ENCODE results near the gene POLR3G. TPM values are rescaled to one million over a fixed set of nuclear protein-coding genes. Genes with fewer than 3 reads are reported as not detected.
A peak's percentile ranks its signal among the peaks of the same experiment; 100 is the strongest.

The POLR3G gene
- total and polyA plus RNA-seq, 7 donors = 0.46 to 5.8 (median 1.8) TPM

DNA sequence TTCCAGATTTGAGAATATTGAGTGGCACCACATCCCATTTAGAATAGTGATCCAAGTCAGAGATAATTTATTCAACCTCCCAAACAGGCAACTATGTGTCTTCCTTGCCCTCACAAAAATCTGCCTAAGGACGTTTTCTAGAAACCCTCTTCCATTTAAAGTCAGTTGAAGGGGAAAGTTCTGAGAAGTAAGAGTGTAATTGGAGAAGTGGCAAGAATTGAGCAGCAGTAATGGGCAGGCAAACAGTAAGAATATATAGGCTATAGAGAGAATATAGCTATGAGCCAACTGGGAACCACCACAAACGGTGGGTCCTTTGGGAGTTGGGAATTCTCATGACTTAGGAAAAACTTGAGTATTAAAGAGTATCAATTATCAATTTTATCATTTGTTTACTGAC lies 34.0 kb upstream of the POLR3G start:
- no peak for DNase-seq
- 51 to 65% methylated on average over 2 of the region's 2 CpGs for WGBS, 2 donors
- Histone ChIP-seq H3K27ac (no peak overlapping the region), H3K27me3 (no peaks in the 10 kb centered on the region), H3K4me3 (no peak overlapping the region), H3K4me1 (no peaks in the 10 kb centered on the region), H3K36me3 (no peaks in the 10 kb centered on the region), H3K9me3 (no peaks in the 10 kb centered on the region)
- TF ChIP-seq POLR2AphosphoS5 (IDR thresholded peaks at IDR 0.05) (no peak), EP300 (IDR thresholded peaks at IDR 0.05) (no peak), POLR2A (IDR thresholded peaks at IDR 0.05) (no peak)
- TF ChIP-seq, protein P1, sequence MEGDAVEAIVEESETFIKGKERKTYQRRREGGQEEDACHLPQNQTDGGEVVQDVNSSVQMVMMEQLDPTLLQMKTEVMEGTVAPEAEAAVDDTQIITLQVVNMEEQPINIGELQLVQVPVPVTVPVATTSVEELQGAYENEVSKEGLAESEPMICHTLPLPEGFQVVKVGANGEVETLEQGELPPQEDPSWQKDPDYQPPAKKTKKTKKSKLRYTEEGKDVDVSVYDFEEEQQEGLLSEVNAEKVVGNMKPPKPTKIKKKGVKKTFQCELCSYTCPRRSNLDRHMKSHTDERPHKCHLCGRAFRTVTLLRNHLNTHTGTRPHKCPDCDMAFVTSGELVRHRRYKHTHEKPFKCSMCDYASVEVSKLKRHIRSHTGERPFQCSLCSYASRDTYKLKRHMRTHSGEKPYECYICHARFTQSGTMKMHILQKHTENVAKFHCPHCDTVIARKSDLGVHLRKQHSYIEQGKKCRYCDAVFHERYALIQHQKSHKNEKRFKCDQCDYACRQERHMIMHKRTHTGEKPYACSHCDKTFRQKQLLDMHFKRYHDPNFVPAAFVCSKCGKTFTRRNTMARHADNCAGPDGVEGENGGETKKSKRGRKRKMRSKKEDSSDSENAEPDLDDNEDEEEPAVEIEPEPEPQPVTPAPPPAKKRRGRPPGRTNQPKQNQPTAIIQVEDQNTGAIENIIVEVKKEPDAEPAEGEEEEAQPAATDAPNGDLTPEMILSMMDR (IDR thresholded peaks at IDR 0.05) = no peak
- intact Hi-C loops (cut with DNase I) = loop anchor here (1.0 to 5.0 kb wide), 3 partner anchors 34 to 342 kb away; partner anchors contain the start of genes LYSMD3, MBLAC2 and POLR3G

DNA sequence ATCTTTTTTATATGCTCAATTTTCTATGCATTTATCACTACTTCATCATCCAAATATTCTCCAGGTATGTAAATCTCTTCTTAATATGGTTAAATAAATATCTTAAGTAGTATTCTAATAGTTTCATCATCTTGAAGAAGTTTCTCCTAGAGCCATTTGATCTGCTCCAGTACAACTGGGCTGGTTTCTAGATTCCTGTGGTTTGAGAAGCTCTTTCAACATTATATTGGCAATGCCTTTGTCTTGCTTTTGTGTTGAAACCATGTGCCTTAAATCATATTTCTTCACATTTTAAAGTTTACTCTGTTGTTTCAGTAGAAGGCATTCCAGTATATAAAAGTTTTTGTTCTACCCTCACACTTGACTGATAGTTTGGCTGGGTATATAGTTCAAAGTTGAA lies 27.7 kb upstream of the POLR3G start:
- Histone ChIP-seq H3K36me3 (no peaks in the 10 kb centered on the region), H3K27me3 (no peaks in the 10 kb centered on the region), H3K4me1 (no peaks in the 10 kb centered on the region), H3K9me3 (no peaks in the 10 kb centered on the region), H3K27ac (no peak overlapping the region), H3K4me3 (no peak overlapping the region)
- intact Hi-C loops (cut with DNase I) = no loop called here
- DNase-seq = no peak
- TF ChIP-seq EP300 (IDR thresholded peaks at IDR 0.05) (no peak), POLR2A (IDR thresholded peaks at IDR 0.05) (no peak), POLR2AphosphoS5 (IDR thresholded peaks at IDR 0.05) (no peak)
- TF ChIP-seq, protein P1 (IDR thresholded peaks at IDR 0.05) = no peak

DNA sequence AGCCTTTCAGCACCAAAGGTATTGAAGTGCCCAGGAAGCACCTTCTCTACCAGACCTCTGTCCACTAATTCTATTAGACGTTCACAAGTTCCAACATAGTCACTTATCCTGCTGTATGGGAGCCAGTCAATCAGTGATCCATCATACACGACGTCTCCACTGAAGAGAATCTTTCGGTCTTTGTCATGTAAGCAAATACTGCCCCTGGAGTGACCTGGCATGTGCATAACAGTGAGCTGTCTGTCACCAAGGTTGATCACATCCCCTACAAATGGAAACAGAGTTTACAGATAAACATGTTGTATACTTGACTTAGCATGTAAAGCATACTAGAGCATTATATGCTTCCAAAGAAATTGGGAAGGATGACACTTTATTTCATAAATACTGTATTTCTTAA lies 13.4 kb upstream of the POLR3G start:
- H3K9me3 ChIP-seq = no peaks in the 10 kb centered on the region
- no peaks in the 10 kb centered on the region for H3K27me3 ChIP-seq
- peaks cover 0 to 6% (median 2%) of the 10 kb centered on the region in 4 donors for H3K36me3 ChIP-seq
- intact Hi-C loops (cut with DNase I) = no loop called here
- no peak for DNase-seq
- 88 to 89% methylated on average over 4 of the region's 4 CpGs for WGBS, 2 donors
- TF ChIP-seq POLR2A (IDR thresholded peaks at IDR 0.05) = no peak
- TF ChIP-seq EP300 (IDR thresholded peaks at IDR 0.05) = no peak
- TF ChIP-seq POLR2AphosphoS5 (IDR thresholded peaks at IDR 0.05) = no peak
- TF ChIP-seq, protein P1 (IDR thresholded peaks at IDR 0.05) = no peak
- no peak overlapping the region for H3K27ac ChIP-seq
- H3K4me3 ChIP-seq = no peak overlapping the region
- H3K4me1 ChIP-seq = no peaks in the 10 kb centered on the region

DNA sequence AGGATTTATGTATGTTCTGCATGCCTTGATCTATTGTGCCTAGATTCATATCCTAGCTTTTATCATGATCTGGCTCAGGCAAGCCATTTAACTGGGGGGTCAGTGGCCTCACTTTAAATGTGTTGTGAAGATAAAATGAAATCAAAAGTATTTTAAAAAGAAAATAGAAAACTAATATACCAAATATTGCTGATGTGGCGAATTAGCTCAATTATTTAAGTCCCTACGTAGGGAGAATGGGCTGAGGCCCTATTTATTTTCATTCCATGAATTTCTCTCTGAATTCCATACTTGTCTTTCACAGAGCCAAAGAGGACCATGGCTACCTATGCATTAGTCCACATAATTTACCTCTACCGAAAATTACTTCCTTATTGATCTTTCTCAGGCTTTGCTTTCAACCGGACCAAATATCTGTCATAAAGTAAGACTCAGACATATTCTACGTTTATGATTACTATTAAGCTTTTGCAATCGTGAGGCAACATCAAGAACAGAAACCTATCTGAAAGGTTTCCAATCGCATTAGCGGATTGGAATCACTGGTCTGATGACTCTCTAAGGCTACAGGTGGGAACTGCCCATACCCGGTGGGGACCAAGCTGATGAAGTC lies 1.8 kb upstream of the POLR3G start:
- intact Hi-C loops (cut with DNase I) = no loop called here
- 21 to 41% methylated on average over 9 of the region's 9 CpGs for WGBS, 2 donors
- peak overlapping the region; percentile 70 to 85 (median 80) for H3K4me3 ChIP-seq
- no peaks in the 10 kb centered on the region for H3K9me3 ChIP-seq
- H3K27me3 ChIP-seq = no peaks in the 10 kb centered on the region
- H3K27ac ChIP-seq = no peak overlapping the region
- no peak for TF ChIP-seq POLR2A (IDR thresholded peaks at IDR 0.05)
- TF ChIP-seq EP300 (IDR thresholded peaks at IDR 0.05) = no peak
- TF ChIP-seq POLR2AphosphoS5 (IDR thresholded peaks at IDR 0.05) = no peak
- TF ChIP-seq, protein P1 (IDR thresholded peaks at IDR 0.05) = no peak
- H3K36me3 ChIP-seq = no peaks in the 10 kb centered on the region
- no peak for DNase-seq
- H3K4me1 ChIP-seq = peaks cover 0 to 28% (median 23%) of the 10 kb centered on the region in 4 donors
